GM20000 (cell line): ENCODE measurements around the gene MT4.
"Not testable (repeated sequence)": the region's sequence is repeated elsewhere in the genome, so short reads cannot be mapped to it uniquely, and the experiment has no call there.

ENCODE experiments used
- DNase-seq: peaks from one replicate; pipeline ENCODE4 v3.0.0; 2012; ENCODE audit warnings: low spot score
- CTCF ChIP-seq: IDR thresholded peaks from 2 replicates; pipeline ENCODE4 v1.5.1; 2012; ENCODE audit warnings: mild to moderate bottlenecking, control low read depth; ENCODE audit errors: extremely low read depth, missing control alignments

Gene MT4

GRCh38 chr16:56577300-56577625, 12.4 kb downstream of the MT4 start:
- TF ChIP-seq CTCF = no peak
- no peak for DNase-seq

- no peak for DNase-seq
- no peak for TF ChIP-seq CTCF
These were observed 15.6 kb downstream of the MT4 start for GRCh38 chr16:56580391-56581048.

- not testable (repeated sequence) for DNase-seq
These were observed 18.0 kb downstream of the MT4 start for GRCh38 chr16:56582911-56583310.

- TF ChIP-seq CTCF = no peak
- no peak for DNase-seq
These were observed 18.7 kb downstream of the MT4 start for GRCh38 chr16:56583351-56584168.

GRCh38 chr16:56584276-56584675, 19.4 kb downstream of the MT4 start:
- no peak for TF ChIP-seq CTCF

GRCh38 chr16:56588781-56589140, 23.9 kb downstream of the MT4 start:
- TF ChIP-seq CTCF = no peak
- DNase-seq = no peak

More at GRCh38 chr16:56584276-56584675, 19.4 kb downstream of the MT4 start:
- DNase-seq = no peak

- DNase-seq = no peak
- TF ChIP-seq CTCF = no peak
These were observed 24.5 kb downstream of the MT4 start, which contains the start of gene MT3 for GRCh38 chr16:56589141-56590039. TSS of gene MT3 (plus strand) at chr16:56589528. CDS start at chr16:56589591, 63 bp downstream.
